HG02798 (cell line): ENCODE data around the gene PTPN5.

Source experiments
- ATAC-seq: cut with Tn5 transposase; IDR thresholded peaks from one replicate; pipeline ENCODE4 v1.9.1; 2021; ENCODE audit warnings: mild to moderate bottlenecking; ENCODE audit not compliant: unreplicated experiment, poor library complexity

PTPN5 gene

DNA sequence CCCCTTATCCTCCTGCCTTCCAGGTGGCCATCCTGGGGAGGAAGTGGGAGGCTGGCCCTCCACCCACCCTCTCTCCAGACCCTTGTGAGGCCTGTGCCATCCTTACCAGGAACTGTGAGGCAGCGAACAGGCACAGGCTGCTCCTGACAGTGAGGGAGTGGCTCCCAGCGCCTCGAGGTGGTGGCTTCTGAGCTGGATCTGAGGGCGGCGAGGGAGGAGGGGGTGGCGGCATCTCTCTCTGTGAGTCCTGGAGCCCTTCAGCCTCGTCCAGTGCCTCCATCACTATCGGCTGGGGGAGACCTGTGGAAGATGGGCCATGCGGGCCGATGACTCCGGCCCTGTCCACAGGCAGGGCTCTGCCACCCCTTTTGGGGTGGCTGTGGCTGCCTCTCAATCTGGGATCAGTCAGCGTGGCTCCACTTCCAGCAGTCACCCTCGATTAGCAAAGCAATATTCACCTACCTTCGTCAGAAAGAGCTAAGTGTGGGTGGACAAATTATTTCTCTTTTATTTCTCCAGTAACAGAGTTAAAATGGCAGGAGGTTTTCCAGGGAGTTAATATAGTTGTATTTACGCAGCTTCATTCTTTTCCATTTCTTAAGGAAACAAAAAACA lies 47.6 kb downstream of the PTPN5 start:
- ATAC-seq: no peak

DNA sequence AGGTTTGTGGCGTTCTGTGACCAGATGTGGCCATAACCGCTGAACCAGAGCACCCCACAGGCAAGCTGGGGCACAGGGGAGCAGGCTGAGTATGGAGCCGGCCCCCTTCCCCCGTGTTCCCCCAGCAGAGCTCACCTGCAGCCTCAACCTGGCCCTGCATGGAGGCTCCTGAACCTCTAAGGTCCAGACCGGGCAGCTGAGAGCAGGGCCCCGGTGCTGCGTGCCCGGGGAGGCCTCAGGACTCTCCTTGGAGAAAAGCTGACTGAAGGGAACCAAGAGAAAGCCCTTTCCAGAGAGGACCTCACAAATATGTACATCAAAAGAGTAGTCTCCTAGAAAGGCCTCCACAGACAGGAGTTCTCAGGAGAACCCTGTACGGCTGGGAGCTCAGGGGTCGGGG lies 48.2 kb downstream of the PTPN5 start:
- ATAC-seq: no peak

DNA sequence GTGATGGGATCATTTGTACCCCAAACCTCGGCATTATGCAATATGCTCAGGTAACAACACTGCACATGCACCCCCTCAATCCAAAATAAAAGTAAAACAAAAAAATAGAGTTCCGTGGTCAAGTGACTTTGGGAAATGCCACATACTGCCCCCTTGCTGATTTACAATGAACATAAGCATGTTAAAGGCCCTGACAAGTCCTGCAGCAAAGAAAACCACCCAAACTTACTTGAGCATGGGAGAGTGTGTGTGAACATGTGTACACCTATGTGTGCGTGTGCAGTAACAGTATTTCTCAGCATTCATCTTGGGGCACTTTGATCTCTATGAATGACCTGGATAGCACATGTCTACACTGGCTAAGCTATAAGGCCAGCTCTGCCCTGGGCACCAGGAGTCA lies 49.8 kb downstream of the PTPN5 start:
- no peak for ATAC-seq

DNA sequence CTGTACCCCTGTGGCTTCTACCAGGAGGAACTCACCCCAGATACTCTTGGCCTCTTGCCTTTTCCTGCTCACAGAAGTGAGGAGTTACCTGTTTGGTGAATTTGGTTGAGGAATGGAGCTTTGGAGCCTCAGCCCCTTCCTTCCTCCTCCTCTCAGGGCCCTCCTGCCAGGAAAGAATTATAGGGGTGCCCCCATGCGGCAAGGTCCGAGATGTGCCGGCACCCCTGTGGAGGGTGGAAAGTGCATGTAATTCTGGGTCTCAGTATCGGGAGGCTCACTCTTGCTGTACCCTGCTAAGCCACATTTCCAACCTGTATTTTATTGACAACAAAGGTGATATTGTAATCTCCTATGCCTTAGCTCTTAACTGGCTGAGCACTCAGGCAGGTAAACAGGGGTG lies 51.9 kb downstream of the PTPN5 start:
- no peak for ATAC-seq

DNA sequence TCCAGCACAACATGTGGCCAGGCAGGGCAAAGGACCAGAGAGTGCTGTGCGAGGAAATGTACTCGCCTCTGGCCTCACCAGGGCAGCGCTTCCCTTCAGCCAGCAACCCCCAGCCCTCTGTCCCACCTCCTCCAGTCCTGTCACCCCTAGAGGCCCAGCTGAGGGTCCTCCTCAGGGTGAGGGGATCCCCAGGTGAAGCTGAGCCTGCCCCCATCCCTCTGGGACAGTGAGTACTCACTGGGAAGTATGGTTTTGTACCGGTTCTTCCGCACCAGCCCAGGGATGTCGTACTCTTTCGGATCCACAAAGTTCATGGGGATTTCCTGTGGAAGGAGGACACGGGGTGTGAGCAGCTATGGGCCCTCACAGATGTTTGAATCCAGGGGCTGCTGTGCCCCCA lies 54.0 kb downstream of the PTPN5 start:
- ATAC-seq: no peak

DNA sequence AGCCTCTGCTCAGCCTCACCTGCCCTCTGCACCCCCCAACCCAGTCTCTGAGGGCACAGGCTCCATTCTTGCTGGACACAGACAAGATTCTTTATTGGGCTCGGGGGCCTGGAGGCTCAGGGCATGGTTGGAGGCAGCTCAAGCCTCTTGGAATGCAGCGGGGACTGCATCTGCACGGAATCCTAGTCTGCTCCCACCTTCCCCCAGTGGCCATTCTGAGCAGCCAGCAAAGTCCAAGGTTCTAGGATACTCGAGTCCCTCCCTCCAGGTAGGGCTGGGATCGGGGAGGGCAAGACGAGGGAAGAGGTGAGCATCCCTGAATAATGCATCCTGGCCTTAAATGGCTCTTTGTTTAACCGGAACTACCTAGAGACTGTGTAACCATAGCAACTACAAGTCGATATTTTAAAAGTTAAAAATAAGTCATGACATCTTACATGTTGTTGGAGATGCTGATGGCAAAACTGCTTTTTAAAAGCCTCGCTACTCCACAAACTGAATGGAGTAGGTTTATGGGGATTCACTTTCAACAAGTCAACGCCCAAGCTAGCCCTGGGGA lies 54.9 kb downstream of the PTPN5 start:
- no peak for ATAC-seq

DNA sequence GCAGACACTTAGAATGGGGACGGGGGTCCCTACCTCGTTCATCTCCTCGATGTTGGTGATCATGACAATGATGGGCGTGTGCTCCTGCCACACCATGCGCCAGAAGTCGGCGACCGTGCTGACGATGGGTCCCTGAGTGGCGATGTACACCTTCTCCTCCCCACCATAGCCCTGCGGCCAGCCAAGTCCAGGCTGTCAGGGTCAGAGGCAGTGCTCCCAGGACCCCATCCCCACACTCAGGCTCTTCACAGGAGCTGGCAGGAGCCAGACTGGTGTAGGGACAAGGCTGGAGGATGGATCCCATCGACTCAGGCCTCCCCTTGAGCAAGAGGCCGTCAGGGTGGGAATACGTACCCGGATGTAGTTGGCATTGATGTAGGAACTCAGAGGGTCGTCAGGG lies 58.4 kb downstream of the PTPN5 start:
- ATAC-seq: no peak

DNA sequence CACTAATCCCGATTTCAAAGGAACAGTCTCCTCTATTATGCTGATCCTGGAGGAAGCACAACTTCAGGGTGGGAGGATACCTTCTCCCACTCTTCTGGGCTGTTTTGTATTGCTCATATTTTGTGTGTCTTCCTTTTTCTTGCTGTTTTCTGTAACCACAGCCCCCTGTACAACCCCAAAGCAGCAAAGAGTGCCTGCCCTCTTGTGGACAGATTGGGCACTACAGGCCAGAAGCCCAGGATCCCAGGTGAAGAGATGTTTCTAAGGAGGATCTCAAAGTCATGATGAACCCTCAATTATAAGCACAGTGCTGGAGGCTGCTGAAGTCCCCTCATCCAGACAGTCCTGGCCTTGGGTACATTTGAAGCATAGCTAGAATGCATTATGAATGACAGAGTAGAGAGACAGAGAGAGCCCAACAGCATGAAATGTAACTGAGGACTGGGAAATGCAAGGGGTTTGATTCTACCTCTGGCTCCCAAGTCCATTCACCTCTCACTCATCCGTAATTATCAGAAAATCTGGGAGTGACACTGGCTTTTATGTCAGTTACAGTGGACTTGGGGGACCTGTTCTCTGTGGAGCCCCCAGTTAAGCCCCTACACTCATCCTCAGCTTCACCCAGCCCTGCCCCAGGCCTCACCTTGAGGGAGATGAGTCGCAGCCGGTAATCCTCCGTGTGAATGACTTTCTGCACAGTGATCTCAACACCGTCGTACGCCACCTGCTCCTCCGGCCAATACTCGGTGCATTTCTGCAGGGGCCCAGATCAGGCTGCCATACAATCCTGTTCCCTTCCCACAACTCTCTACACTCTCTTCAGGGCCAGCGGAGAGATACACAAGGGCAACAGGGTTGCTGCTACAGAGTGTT lies 59.4 kb downstream of the PTPN5 start:
- peak; percentile 75 for ATAC-seq

DNA sequence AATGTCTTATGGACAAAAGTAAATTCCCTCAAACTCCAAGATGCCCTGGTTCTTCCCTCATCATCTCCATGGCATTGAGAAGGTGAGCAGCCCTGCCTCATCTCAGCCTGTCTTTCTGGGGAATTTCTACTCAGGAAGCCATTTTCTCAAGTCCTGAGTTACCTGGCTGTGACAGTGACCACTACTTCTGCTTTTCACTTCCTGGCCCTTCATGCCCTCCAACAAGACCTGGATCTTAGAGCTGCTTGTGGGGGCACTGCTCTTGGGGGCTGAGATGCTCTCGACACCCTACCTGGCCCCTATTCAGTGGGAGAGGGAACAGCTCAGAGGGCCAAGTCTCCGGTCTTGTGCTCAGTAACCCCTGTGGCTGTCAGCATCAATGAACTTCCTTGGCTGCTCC lies 60.2 kb downstream of the PTPN5 start:
- peak; percentile 10 for ATAC-seq

DNA sequence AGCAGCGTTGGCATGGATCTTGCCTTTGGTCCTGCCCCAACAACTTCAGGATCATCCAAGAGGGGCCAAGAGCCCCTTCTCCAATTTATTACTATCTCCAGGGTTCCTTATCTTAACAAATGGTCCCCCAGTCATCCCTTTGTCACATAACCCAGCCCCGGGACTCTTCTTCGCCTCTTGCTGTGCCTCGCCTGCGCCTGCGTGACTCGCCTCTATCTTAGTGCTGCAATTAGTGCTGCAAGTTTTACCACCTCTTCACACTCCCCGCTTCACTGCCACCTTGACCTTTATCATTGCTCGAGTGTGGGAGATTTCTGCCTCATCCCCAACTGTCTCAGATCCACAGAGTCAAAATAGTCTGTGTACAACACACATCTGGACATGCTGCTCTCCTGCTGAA lies 61.6 kb downstream of the PTPN5 start:
- no peak for ATAC-seq

DNA sequence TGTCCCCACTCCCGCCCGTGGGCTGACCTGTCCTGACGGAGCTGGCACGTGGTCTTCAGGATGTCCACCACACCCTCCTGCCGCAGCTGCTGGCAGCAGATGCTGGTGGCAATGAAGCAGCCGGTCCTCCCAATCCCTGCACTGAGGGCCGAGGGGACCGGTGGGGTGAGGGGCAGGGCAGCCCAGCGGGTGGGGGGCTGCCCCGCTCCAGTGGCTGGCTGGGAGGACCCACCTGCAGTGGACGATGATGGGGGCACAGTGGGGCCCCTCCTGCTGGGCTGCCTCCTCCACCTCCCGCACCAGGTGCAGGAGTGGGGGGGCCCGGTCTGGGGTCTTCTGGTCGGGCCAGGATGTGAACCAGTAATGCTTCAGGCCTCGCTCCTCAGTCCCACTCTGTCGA lies 62.2 kb downstream of the PTPN5 start:
- no peak for ATAC-seq

DNA sequence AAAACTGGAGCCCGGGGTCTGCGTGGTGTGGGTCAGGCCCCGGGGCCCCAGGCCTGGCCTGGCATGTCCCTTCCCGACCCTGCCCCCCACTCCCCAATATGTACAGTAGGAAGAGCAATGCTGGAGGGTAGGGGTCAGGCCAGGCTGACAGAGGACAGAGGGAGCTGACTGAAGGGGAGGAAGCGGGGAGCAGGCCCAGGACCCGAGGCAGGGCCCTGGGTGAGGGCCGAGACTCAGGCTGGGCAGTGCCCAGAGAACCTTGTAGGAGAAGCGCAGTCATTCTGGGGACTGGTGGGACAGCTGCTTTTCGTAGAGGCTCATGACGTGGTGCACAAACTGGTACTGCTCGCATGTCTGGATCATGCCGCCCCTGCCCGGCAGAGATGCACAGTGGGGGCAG lies 62.9 kb downstream of the PTPN5 start:
- ATAC-seq: no peak

DNA sequence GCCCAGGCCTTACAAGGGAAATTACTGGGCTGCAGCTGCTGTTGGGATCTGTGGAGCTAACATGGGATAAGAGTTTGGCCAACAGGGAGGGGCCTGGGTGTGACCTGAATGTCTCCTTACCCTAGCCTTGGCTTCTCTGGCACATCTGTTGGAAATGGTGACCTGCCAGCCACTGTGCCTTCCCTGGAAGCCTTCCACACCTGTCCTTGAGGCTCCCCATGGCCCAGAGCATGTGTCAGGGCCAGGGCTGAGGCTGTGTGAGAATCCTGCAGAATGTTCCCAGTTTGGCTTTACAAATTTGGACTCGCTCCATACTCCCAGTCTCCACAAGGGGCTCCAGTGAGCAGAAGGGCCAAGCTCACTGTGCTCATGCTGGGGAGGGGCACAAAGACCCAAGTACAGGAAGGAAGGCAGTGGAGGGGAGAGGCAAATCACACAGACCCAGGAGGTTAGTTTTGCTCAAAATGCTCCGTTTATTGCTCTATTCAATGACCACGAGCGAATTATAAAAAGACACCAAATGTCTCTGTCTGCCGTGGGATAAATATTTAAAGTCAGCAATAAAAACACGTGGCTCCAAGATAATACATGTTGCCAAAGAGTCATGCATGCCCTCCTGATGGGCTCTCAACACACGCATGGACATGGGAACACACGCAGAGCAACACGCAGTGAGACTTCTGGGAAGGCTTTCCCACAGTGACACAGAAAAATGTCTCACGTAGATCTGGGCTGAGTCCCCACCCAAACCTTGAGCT lies 63.9 kb downstream of the PTPN5 start:
- peak; percentile 57 for ATAC-seq

DNA sequence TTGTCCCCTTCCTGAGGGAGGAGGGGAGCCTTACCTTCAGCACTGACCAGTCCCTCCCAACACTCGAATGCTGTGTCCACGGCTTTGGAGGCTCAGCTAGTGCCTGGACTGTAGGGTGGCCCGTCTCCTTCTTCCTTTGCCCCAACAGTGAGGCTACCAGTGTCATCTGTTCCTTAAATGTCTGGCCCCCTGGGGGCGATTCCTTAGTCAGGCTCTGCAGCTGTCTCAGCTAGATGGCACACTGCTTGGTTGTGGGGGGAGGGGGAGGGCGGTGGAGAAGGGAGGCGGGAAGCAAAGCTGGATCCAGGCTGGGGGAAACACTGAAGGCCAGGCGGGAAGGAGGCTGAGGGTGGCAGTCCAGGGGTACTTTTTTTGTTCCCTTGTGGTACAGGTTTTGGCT lies 65.6 kb downstream of the PTPN5 start, which contains the start of gene IGSF22:
Gene IGSF22 (minus strand): TSS at position 149 of the 400 bp plus-strand sequence. CDS start 1,952 bp downstream, outside the sequence.
- ATAC-seq: no peak

DNA sequence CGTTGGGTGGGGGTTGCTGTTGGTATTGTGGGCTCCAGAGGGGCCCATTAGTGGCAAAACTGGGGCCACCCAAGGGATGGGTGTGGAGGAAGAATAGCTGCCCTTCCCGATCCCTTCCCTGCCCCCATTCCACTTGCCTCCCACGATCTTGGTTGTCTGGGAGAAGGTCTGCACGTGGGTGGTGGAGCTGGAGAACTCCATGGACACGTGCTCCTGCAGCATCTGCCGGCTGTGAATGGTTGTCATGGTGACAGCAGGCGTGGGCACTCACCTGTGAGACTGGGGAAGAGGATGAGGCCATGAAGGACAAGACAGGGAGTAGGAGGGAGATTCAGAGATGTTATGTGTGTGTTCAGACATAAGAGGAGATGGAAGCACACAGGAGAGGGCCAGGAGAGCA lies 67.6 kb downstream of the PTPN5 start:
- ATAC-seq: no peak

DNA sequence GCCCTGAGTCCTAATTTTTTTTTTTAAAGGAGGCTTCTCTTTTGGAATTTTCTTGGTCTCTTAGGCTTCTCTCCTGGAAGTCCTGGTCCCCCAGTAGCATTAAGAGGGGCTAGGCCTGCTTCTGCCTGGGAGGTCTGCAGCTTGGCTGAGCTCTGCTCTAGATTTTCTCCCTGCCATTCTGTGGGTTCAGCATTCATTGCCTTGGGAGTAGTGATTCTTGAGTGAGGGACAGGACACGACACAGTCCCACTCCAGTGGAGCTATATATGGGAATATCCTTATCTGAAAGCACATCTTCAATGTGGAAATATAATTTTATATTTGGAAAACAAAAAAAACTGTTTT lies 69.3 kb downstream of the PTPN5 start:
- no peak for ATAC-seq

DNA sequence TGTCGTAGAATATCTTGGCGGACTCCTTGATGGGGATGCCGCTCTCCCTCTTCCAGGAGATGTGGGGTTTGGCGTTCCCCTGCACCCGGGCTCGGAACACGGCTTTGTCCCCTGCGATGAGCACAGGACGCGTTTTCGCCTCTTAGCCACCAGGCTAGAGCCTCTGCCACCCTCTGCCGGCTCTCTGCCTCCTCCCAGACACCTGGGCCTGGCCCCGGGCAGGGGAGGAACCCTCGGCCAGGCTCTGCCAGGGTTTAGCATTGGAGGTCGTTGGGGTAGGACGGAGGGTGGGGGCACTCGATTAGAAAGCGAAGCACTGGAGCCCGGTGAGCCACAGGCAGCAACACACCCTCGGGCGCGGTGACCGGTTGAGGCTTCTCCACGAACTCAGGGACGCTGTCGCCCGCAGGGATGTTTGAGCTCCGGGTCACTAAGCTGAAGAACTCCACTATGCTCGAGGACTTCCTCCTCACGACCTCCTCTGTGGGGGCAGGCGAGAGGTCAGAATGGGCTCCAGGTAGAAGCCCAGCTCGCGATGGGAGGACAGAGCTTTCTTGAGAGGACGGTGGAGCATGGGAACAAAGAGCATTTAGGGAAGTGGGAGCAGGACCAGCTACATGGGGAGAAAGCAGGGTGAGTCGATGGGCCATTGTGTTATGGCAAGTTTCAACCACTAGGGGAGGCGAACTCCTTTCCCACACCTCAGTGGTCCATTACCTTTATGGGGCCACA lies 69.9 kb downstream of the PTPN5 start:
- peak; percentile 68 for ATAC-seq

DNA sequence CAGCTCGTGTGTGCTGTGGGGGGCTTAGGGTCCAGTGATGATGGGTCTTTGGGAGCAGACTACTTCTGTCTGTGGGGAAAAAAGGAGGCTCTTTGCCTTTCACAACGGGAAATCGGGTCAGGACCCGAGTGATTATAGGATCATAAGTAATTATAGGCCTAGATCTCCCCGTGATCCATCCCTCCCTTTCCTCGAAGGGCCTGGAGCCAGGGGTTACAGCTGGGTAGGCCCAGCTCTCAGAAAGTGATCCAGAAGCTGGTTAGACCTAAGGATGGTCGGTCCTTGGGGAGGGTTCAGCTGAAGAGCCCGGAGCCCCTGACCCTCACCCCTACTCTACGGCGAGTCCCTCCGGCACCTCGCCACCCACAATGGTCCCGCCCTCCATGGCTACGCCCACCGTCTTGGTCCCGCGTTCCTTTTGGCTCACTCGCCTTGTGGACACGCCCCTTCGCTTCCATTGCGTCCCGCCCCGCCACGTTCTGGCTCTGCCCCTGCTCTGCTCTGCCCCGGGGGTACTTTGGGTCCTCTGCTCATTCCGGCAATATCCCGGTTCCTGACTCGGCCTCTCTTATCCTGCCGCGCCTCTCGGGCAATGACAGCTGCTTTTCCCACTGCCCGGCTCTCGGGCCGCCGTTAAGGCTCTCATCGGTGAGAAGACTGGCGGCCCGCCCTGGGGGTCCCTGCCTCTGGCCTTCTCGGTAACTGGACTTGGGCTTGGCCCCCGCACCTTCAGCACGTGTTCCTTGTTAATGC lies 70.6 kb downstream of the PTPN5 start:
- peak; percentile 91 for ATAC-seq

DNA sequence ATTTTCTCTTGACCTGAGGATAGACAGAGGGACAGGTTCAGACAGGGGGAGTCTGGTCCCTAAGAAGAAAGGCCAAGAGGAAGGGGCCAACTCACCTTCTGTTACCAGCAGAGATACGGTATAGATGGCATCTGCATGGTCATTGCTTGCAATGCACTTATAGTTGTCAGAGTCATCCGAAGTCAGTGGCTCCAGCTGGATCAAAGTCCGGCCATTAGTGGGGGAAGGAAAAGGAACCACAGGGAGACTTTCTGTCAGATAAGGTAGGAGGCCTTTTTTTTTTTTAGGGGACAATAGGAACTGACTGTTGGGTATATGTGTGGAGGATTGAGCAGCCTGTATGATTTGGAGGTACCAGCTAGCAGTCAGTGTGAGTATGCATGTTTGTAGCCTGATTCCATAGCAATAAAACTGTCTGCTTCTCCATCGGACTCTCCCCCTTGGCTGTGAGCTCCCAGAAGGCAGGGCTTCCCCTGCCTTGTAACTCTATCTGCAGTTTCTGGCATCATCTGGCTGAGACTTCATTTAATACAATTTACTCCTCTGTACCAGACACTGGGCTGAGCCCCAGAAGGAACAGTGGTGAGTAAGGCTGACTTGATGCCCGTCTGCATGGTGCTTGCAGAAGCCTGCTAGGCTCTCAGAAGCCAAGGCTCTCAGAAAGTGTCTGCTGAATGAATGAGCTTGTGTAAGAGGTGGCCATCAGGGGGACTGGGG lies 71.3 kb downstream of the PTPN5 start:
- no peak for ATAC-seq
